GM19035 (cell line): ENCODE results near the gene MAP3K19.
"Not testable (repeated sequence)": the region's sequence is repeated elsewhere in the genome, so short reads cannot be mapped to it uniquely, and the experiment has no call there.

Experiments used
- ATAC-seq: cut with Tn5 transposase; IDR thresholded peaks from one replicate; pipeline ENCODE4 v1.9.1; 2021; ENCODE audit not compliant: unreplicated experiment

Gene MAP3K19

GRCh38 chr2:134988994-134989605, 58.1 kb downstream of the MAP3K19 start:
- no peak for ATAC-seq

- no peak for ATAC-seq
These were observed 62.2 kb downstream of the MAP3K19 start for GRCh38 chr2:134985061-134985460.

DNA sequence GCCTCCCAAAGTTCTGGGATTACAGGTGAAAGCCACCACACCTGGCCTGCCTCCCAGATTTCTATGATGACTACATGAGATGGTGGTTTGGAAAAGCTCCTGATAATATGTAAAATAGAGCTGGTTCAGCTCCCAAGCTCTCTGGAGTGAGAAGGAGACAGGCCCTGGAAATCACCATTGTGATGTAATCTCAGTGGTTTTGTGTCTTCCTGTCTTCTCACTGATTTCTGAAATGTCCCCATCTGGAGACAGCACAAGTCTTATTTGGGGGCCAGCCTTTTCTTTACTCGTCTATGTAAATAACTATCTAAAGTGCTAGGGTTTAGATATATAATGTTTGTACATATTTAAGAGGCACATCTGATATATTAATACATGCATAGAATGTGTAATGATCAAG, 64.6 kb downstream of the MAP3K19 start:
- no peak for ATAC-seq

DNA sequence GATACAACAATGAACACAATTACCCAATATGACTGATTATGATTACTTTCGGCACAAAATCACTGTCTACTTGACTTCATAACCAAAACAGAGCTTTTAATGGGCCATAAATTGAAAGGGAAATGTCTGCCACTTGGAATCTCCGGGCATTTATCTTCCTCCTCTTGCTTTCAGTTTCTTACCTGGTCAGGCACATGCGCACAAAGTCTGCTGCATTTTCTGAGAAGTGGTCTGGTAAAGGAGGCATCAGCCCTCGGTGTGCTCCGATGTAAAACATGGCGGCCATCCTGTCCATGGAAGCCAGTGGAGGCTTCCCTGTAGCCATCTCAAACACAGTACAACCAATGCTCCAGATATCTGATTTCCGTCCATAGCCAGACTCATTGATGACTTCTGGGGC, 66.6 kb downstream of the MAP3K19 start:
- ATAC-seq: no peak

- no peak for ATAC-seq
These were observed 68.0 kb downstream of the MAP3K19 start for GRCh38 chr2:134979221-134979620.

GRCh38 chr2:134977104-134977503, 70.1 kb downstream of the MAP3K19 start:
- not testable (repeated sequence) for ATAC-seq

- no peak for ATAC-seq
These were observed 71.1 kb downstream of the MAP3K19 start for GRCh38 chr2:134976074-134976702.

GRCh38 chr2:134975281-134976009, 71.8 kb downstream of the MAP3K19 start:
- ATAC-seq: no peak

GRCh38 chr2:134973241-134974138, 73.8 kb downstream of the MAP3K19 start:
- no peak for ATAC-seq

DNA sequence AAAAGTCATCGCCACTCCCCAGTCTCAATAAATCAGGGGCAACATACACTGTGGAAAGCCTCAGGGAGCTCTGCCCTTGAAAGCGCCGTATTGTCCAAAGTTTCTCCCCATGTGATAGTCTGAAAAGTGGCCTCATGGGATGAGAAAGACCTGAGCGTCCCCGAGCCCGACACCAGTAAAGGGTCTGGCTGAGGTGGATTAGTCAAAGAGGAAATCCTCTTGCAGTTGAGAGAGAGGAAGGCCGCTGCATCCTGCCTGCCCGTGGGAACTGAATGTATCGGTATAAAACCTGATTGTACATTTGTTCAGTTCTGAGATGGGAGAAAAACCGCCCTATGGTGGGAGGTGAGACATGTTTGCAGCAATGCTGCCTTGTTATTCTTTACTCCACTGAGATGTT, 80.1 kb downstream of the MAP3K19 start:
- not testable (repeated sequence) for ATAC-seq

DNA sequence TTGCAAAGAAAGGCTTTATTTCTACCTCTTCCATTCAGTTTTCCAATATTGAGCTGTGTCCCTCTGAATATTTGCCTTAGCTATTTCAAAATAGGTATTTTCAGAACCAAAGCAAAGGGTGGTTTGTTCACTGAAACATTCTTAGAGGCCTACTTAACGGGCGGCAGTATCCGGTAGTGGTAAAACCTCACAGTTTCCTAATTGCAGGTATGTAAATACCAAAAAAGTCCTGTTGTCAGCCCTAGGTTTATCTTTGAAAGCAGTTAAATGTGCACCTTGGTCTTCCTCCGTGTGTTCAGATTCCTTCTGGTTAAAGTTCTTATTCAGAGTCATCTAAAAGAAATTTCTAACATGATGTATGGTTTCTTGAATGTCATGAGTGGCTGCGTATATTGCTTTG, 89.8 kb downstream of the MAP3K19 start:
- no peak for ATAC-seq

- no peak for ATAC-seq
These were observed 91.5 kb downstream of the MAP3K19 start for GRCh38 chr2:134955744-134956143.

DNA sequence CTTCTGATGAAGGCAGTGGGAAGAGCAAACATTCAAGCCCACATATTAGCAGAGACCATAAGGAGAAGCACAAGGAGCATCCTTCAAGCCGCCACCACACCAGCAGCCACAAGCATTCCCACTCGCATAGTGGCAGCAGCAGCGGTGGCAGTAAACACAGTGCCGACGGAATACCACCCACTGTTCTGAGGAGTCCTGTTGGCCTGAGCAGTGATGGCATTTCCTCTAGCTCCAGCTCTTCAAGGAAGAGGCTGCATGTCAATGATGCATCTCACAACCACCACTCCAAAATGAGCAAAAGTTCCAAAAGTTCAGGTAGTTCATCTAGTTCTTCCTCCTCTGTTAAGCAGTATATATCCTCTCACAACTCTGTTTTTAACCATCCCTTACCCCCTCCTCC, 93.2 kb downstream of the MAP3K19 start:
- no peak for ATAC-seq

- ATAC-seq: no peak
These were observed 94.6 kb downstream of the MAP3K19 start for GRCh38 chr2:134952608-134953007.

DNA sequence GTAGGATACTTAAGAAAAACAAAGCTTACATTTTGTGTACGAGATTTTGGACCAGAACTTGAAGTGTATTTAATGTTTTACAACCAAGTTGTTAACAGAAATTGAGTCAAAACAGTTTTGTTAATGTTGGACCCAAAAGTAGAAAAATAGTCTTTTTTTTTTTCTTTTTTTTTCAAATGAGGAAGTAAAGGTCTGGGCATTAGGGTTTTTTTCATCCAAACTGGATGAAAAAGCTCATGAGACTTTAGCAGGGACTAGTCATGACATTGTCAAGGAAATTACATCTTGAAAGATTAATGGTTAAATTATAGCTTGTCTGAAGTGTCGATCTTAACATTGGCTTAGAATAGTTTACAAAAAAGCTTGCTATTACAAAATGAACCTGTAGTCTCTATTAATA, 96.4 kb downstream of the MAP3K19 start:
- ATAC-seq: no peak

- no peak for ATAC-seq
These were observed 97.1 kb downstream of the MAP3K19 start for GRCh38 chr2:134949981-134950708.

DNA sequence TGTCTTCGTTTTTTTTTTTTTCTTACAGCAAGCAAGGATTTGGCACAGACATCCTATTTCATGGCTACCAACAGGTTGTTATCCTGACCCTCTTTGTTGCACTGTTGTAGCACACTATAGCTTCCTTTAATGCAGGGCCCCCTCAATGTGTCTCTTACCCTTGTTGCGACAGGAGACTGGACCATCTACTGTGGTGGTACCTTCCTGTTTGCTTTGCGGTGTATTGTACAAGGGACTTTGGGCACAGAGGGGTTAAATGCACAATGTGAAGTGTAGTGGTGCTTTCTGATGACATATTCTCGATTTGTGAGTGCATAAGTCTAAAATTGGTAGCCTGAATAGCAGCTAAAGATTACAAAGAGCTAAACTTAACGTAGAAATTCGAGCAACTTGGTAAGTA, 101.2 kb downstream of the MAP3K19 start:
- ATAC-seq: no peak

- no peak for ATAC-seq
These were observed 102.3 kb downstream of the MAP3K19 start for GRCh38 chr2:134944975-134945374.

DNA sequence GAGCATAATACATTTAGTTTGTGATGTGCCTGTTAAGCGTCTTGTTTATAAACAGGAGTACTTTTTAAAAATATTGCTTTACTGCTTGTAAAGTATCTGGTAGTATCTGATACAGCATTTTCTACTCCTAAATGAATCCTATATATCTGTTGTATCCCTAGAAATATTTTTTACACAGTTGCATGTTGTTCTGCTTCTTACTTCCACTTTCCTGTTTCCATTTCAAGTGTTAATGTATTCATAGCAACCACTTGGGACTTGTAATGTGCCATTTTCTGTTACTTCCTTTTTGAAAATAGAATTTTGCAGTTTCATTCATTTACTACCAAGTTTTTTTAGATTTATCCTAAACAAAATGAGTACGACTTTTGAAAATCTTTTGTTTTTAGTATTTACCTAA, 103.7 kb downstream of the MAP3K19 start:
- peak; percentile 73 for ATAC-seq

DNA sequence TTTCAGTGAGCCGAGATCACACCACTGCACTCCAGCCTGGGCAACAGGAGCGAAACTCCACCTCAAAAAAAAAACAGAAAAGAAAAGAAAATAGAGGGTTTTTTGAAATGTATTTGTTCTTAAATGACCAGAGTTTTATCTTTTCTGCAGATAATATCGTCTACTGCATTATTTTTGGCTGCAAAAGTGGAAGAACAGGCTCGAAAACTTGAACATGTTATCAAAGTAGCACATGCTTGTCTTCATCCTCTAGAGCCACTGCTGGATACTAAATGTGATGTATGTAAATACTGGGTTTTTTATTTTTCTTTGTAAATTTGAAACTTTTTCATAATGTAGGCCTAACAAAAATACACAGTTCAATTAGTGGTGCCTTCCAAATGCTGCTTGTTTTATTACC, 110.6 kb downstream of the MAP3K19 start:
- ATAC-seq: no peak

DNA sequence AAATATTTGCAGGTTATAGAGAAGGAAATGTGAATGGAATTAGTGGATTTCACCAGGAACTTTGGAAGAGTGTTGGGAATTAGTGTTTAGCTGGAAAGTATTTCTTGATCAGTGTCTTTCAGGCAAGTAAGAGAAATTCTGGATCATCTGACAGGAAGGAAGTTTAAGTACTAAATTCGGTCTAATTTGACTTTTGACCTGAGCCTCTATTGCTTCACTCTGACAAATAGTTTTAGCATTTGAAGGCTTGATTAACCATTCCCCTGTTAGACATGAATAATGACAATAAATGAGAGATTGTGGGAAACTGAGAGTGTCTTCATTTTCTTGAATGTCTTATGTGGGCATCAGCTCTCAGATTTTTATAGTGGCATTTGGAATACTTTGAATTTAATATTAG, 112.6 kb downstream of the MAP3K19 start:
- no peak for ATAC-seq
